HG03159 (cell line): ENCODE data around the gene LTBP3.
"Not testable (repeated sequence)": the region's sequence is repeated elsewhere in the genome, so short reads cannot be mapped to it uniquely, and the experiment has no call there.

Experiments
- ATAC-seq: cut with Tn5 transposase; IDR thresholded peaks from one replicate; pipeline ENCODE4 v1.9.1; 2021; ENCODE audit warnings: mild to moderate bottlenecking, moderate library complexity; ENCODE audit not compliant: unreplicated experiment

The LTBP3 gene

GRCh38 chr11:65538232-65538914, 19.8 kb downstream of the LTBP3 start:
- no peak for ATAC-seq

GRCh38 chr11:65537620-65538231, 20.4 kb downstream of the LTBP3 start:
- no peak for ATAC-seq

- no peak for ATAC-seq
Measured at GRCh38 chr11:65537296-65537597, 20.9 kb downstream of the LTBP3 start.

DNA sequence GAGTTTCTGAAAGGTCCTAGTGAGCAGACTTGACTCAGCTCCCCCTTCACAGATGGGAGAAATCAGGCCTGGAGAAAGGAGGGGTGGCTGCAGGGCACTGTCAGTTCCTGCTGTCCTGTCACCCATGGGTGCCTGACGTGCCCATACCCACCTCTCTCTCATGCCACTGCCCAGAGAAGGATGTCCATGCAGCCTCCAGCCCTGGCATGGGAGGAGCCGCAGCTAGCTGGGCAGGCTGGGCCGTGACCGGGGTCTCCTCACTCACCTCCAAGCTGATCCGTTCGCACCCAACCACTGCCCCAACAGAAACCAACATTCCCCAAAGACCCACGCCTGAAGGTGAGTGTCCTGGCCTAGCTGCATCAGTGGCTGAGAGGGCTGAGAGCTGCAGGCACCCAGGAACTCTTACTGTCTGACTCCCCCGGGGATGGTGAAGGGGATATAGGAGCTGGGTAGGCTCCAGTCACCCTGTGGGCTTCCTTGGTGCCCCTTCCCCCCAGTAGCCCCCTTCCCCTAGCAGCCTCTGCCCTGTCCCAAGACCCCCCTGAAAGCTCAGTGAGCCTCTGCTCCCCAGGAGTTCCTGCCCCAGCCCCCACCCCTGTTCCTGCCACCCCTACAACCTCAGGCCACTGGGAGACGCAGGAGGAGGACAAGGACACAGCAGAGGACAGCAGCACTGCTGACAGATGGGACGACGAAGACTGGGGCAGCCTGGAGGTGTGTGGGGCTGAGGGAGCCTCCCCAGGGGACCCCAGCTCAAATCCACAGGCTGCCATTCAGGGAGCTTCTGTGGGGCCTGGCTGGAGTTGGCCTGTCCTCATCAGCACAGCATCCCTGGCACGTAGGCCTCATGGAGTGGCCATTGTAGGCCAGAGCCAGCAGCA, 21.5 kb downstream of the LTBP3 start:
- no peak for ATAC-seq

DNA sequence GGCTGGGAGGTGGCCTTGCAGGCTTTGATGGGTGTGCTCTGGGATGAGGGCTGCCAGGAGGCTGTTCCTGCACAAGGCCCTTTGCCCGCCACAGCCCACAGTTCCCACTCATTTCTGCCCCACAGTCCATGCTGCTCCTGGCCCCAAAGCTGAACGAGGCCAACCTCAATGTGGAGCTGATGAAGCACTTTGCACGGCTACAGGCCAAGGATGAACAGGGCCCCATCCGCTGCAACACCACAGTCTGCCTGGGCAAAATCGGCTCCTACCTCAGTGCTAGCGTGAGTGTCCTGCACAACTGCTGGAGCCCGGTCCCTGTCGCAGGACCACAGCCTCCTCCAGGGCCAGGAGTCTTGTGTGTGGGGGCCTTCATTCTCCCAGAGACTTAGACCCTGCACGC, 23.1 kb downstream of the LTBP3 start:
- ATAC-seq = no peak

DNA sequence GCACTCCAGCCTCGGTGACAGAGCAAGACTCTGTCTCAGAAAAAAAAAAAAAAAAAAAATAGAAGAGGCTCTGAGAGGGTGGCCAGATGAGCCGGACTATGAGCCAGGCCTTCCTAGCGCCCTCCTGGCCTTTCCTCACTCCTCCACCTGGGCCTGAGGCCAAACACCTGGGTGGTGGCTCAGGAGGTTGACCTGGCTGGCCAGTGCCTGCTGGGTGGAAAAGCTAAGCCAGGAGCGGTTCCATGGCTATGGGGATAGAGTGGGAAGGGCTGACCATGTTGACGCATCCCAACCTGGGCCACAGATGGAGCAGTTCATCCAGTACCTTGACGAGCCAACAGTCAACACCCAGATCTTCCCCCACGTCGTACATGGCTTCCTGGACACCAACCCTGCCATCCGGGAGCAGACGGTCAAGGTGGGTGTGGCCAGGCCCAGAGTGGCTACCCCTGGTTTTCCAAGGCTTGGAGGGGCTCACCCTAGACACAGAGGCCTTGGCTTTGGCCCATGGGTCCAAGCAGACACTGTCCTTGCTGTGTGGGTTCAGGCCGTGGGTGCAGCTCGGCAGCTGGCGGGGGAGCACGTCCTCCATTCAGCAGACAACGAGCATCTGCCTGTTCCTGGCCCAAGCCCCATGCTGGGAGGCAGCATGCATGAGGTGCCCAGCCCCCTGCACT, 25.6 kb downstream of the LTBP3 start:
- ATAC-seq = no peak

GRCh38 chr11:65530157-65530496, 28.0 kb downstream of the LTBP3 start:
- no peak for ATAC-seq

GRCh38 chr11:65529475-65530156, 28.5 kb downstream of the LTBP3 start:
- no peak for ATAC-seq

DNA sequence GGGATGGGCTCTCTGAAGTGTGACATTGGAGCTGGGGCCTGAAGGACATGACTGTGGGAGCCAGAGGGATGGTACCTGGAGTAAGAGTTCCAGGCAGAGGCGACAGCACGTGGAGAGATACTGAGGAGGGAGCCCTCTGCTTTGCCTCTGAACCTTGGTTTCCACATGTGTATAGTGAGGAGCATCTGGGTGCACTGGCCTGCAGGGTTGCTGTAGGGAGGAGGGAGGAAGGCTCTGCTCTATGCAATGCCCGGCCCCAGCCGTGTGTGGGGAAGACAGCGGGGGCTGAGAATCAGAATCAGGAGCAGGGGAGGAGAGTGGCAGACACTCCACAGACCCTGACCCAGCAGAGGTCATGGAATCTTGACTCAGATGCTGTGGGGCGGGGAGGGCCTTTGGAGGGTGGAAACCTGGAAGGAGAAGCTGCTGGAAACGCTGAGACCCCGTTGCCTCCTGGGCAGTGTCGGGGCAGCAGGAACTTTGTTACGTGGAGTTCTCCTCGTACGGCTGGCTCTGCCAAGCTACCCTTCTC, 29.3 kb downstream of the LTBP3 start:
- ATAC-seq = no peak

DNA sequence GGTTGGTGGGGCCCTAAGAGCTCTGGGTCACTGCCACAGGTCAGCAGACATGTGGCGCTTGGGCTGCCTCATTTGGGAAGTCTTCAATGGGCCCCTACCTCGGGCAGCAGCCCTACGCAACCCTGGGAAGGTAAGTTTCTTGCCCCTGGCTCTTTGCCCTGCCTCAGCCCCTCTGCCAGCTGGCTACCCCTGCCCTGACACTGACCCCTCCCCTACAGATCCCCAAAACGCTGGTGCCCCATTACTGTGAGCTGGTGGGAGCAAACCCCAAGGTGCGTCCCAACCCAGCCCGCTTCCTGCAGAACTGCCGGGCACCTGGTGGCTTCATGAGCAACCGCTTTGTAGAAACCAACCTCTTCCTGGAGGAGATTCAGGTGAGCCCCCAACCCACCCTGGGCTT, 31.4 kb downstream of the LTBP3 start:
- ATAC-seq = no peak

- no peak for ATAC-seq
Measured at GRCh38 chr11:65525546-65526480, 32.3 kb downstream of the LTBP3 start.

GRCh38 chr11:65524741-65525545, 33.2 kb downstream of the LTBP3 start, which contains the start of gene SCYL1:
Gene SCYL1 (plus strand): TSS chr11:65525083. CDS start chr11:65525154, 71 bp downstream.
- peak; percentile 60 for ATAC-seq

- ATAC-seq = no peak
Measured at GRCh38 chr11:65524014-65524740, 34.0 kb downstream of the LTBP3 start.

DNA sequence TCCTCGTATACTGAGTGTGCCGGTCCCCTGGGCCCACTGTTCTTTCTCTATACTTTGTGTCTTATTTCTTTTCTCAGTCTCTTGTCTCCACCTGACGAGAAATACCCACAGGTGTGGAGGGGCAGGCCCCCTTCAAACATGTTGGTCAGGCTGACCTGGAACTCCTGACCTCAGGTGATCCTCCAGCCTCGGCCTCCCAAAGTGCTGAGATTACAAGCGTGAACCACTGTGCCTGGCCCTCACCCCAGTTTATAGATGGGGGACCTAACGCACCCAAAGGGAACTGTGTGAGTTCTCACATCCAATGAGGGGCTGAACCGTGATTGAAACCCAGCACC, 34.6 kb downstream of the LTBP3 start:
- ATAC-seq = not testable (repeated sequence)

GRCh38 chr11:65522718-65523630, 35.2 kb downstream of the LTBP3 start:
- ATAC-seq = not testable (repeated sequence)

GRCh38 chr11:65521777-65522521, 36.2 kb downstream of the LTBP3 start:
- ATAC-seq = not testable (repeated sequence)
